GM12892 (cell line): ENCODE results near the gene CNN3.

ENCODE experiments used
- POLR2A ChIP-seq: IDR thresholded peaks from 2 replicates; pipeline ENCODE4 v1.6.1; 2011; ENCODE audit warnings: low read depth, low read length, control low read depth
- POLR2AphosphoS5 ChIP-seq: IDR thresholded peaks from 2 replicates; pipeline ENCODE4 v1.6.1; 2011; ENCODE audit warnings: low read depth, low read length, control low read depth
- TAF1 ChIP-seq: IDR thresholded peaks from 2 replicates; pipeline ENCODE4 v1.6.1; 2011; ENCODE audit warnings: low read depth, mild to moderate bottlenecking, control low read depth, low read length, borderline replicate concordance

DNA sequence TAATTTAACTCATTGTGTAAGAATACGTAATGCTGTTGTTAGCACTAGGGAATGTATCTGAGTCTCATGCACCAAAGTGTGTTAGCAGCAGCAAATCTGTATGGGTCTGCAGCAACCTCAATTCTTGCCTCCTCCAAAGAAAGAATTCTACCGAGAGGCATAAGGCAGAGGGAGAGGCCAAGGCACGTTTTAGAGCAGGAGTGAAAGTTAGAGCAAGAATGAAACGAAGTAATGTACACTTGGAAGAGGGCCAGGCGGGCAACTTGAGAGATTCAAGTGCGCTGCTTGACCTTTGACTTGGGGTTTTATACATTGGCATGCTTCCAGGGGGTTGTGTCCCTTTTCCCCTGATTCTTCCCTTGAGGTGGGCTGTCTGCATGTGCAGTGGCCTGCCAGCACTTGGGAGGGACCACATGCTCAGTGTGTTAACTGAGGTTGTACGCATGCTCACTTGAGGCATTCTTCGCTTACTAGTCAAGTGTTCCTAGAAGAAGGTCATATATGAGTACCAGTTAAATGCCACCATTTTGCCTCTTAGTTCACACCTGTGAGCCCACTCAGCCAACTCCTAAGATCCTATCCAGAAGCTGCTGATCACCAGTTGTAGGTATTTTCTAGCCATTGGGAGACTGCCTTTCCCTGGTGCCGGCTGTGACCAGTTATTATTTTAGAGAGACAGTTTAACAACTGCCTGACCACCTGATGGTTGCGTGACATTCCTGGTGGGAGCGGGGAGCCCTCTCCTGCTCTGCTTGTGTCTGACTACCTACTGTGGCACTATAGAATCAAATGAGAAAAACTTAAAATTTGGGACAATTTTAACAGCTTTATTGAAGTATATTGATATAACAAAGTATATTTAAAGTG lies 2.7 kb upstream of the CNN3 start:
- TF ChIP-seq POLR2A (no peak), POLR2AphosphoS5 (no peak), TAF1 (no peak)
